T-cell (primary cell): ENCODE measurements around the gene ARHGAP6. TPM values are rescaled to one million over a fixed set of nuclear protein-coding genes. Genes with fewer than 3 reads are reported as not detected.
A peak's percentile ranks its signal among the peaks of the same experiment; 100 is the strongest.

ENCODE experiments used
- ATAC-seq, 4 experiments: fragments of 200-7000 bp in 3 of 4; fragments of 150-1000 bp in 1 of 4; cut with Tn5 transposase; replicated peaks in 1 of 4; 1 replicate in 3 of 4; 2 replicates in 1 of 4; pipeline ENCODE4 v1.10.0; 2021; ENCODE audit warnings: moderate library complexity in 3 of 4, mild to moderate bottlenecking in 2 of 4, moderate number of reproducible peaks in 1 of 4
- CTCF ChIA-PET, 2 donors: fragments of 300-600 bp; sonication (Branson Sonifier 250); formaldehyde crosslinking; loops; one replicate each; lab custom pipeline; 2022; ENCODE audit warnings: antibody characterized with exemption in 2 of 2; lab: Charles Lee
- POLR2A ChIA-PET, 2 donors: fragments of 300-600 bp; sonication (Branson Sonifier 250); formaldehyde crosslinking; loops; one replicate each; lab custom pipeline; 2022; ENCODE audit warnings: antibody characterized with exemption in 2 of 2; lab: Charles Lee
- DNase-seq, 35 experiments: peaks; one replicate each; pipeline versions ENCODE4 v3.0.0 to v3.0.0-alpha.2; 2013 to 2023
- H3K27ac ChIP-seq: one replicate; pipeline ENCODE4 v1.5.1; 2013; ENCODE audit warnings: low read length
- H3K27me3 ChIP-seq, 2 experiments: replicated peaks in 1 of 2; 1 replicate in 1 of 2; 2 replicates in 1 of 2; pipeline versions ENCODE4 v1.6.1 to v1.7.0; 2013; ENCODE audit warnings: low read length in 1 of 2, mixed read lengths in 1 of 2; ENCODE audit not compliant: control insufficient read depth in 2 of 2, insufficient read depth in 2 of 2; ENCODE audit errors: extremely low read depth in 1 of 2
- H3K36me3 ChIP-seq, 2 donors: 1 replicate in 1 of 2; 2 replicates in 1 of 2; pipeline versions ENCODE4 v1.6.1 to v1.7.0; 2013; ENCODE audit warnings: low read length in 1 of 2; ENCODE audit not compliant: control insufficient read depth in 2 of 2, insufficient read depth in 1 of 2; ENCODE audit errors: extremely low read depth in 1 of 2
- H3K4me1 ChIP-seq, 2 experiments: 1 replicate in 1 of 2; 2 replicates in 1 of 2; pipeline versions ENCODE4 v1.6.1 to v1.7.0; 2013; ENCODE audit warnings: low read length in 2 of 2, mixed read lengths in 1 of 2; ENCODE audit not compliant: insufficient read depth in 2 of 2, control insufficient read depth in 1 of 2; ENCODE audit errors: extremely low read depth in 1 of 2
- H3K4me3 ChIP-seq, 2 donors: 1 replicate in 1 of 2; 2 replicates in 1 of 2; pipeline versions ENCODE4 v1.5.1 to v1.7.0; 2013; ENCODE audit warnings: mild to moderate bottlenecking in 2 of 2, low read length in 1 of 2, moderate library complexity in 1 of 2; ENCODE audit not compliant: control insufficient read depth in 1 of 2; ENCODE audit errors: extremely low read depth in 1 of 2
- H3K9me3 ChIP-seq: 2 replicates; pipeline ENCODE4 v1.7.0; 2013
- H3K27ac Mint-ChIP-seq, 2 donors: one replicate each; pipeline ENCODE4 v1.8.0; 2020 to 2021; ENCODE audit warnings: mild to moderate bottlenecking in 2 of 2, mixed read lengths in 2 of 2
- H3K27me3 Mint-ChIP-seq, 2 donors: one replicate each; pipeline ENCODE4 v1.8.0; 2021 to 2022; ENCODE audit warnings: mixed read lengths in 2 of 2
- H3K36me3 Mint-ChIP-seq: one replicate; pipeline ENCODE4 v1.8.0; 2021; ENCODE audit warnings: mixed read lengths
- H3K4me1 Mint-ChIP-seq, 3 donors: one replicate each; pipeline ENCODE4 v1.8.0; 2020 to 2022; ENCODE audit warnings: mixed read lengths in 3 of 3, mild to moderate bottlenecking in 1 of 3
- H3K4me3 Mint-ChIP-seq, 3 donors: one replicate each; pipeline ENCODE4 v1.8.0; 2020 to 2022; ENCODE audit warnings: mild to moderate bottlenecking in 3 of 3, mixed read lengths in 3 of 3, moderate library complexity in 3 of 3
- H3K9me3 Mint-ChIP-seq, 3 donors: one replicate each; pipeline ENCODE4 v1.8.0; 2020 to 2022; ENCODE audit warnings: mixed read lengths in 3 of 3
- WGBS: methylation state at CpG from one replicate; pipeline ENCODE4 v1.1.5; 2013; ENCODE audit warnings: missing lambda C conversion rate; ENCODE audit not compliant: insufficient coverage; 5-methylcytosine and 5-hydroxymethylcytosine counted together
- total RNA-seq, 35 experiments: library from RNA in 6 of 35; stranded (reverse) in 6 of 35; fragments of 120-200 nt in 1 of 35; gene quantifications; one replicate each; pipeline versions ENCODE4 v1.2.1 to v1.2.4 and lab custom pipeline; 2013 to 2026

The ARHGAP6 gene
- total RNA-seq, 5 donors from 2014 or later (not counting 1 experiment from before 2014, with no cell fraction given), result 0.09 to 0.13 (median 0.12) TPM; not detected in 2

DNA sequence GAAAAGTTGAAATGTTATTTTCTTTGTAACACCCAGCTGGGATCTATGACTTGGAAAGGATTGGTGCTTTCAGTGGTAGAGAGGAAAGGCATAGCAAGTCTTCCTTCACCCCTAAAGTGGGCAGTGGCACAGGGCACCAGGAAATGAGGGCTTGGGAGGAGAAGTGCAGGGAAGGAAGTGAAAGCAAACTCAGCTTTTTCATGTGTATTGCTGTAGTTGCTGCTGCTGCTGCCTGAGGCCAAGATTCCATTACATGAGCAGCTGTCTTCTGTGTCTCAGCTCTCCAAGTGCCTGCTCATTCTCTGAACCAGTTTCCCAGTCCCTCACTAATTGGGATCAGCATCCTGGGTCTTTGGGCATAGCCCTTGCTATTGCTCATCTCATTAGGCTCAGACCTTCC, 552.0 kb downstream of the ARHGAP6 start:
- ATAC-seq, result no peak
- Mint-ChIP-seq H3K36me3 (peaks cover 27% of the 10 kb centered on the region), H3K27ac (peak overlapping the region in 1 of 2 donors; percentile 48), H3K4me1 (peaks cover 20 to 31% (median 21%) of the 10 kb centered on the region in 3 donors), H3K27me3 (no peaks in the 10 kb centered on the region), H3K4me3 (no peak overlapping the region), H3K9me3 (no peaks in the 10 kb centered on the region)
- Histone ChIP-seq H3K4me3 (no peak overlapping the region), H3K36me3 (peaks cover 0 to 45% of the 10 kb centered on the region in 2 donors), H3K27ac (no peak overlapping the region), H3K9me3 (no peaks in the 10 kb centered on the region), H3K27me3 (no peaks in the 10 kb centered on the region), H3K4me1 (peaks cover 0 to 13% of the 10 kb centered on the region in 2 experiments)
- ChIA-PET POLR2A (no interaction called here), CTCF (no interaction called here)
- no peak for DNase-seq

DNA sequence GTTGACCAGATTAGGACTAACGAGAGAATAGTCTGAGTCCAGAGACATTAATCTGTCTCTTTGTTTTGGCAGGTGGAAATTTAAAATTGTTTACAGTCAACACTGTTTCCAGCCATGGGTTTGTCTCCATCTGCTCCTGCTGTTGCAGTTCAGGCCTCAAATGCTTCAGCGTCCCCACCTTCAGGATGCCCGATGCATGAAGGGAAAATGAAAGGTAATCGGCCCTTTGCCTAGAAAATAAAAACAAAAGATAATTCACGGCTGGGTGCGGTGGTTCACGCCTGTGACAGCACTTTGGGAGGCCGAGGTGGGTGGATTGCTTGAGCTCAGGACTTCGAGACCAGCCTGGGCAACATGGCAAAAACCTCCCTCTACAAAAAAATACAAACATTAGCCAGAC, 553.8 kb downstream of the ARHGAP6 start:
- peaks cover 20 to 31% (median 21%) of the 10 kb centered on the region in 3 donors for H3K4me1 Mint-ChIP-seq
- no peaks in the 10 kb centered on the region for H3K9me3 ChIP-seq
- peaks cover 0 to 13% of the 10 kb centered on the region in 2 experiments for H3K4me1 ChIP-seq
- peak in 1 of 35 experiments; percentile 23 for DNase-seq
- no peaks in the 10 kb centered on the region for H3K27me3 ChIP-seq
- peak overlapping the region; percentile 65 to 74 for H3K4me3 ChIP-seq
- ChIA-PET CTCF (interaction anchor here in 1 of 2 donors (0.6 kb wide), 1 partner anchor 28 kb away, joined by 3 read pairs; no protein-coding TSS in a partner anchor), POLR2A (no interaction called here)
- peak overlapping the region; percentile 95 to 96 for H3K27ac Mint-ChIP-seq
- no CpG with 5 or more reads among the region's 9 CpGs for WGBS
- H3K27me3 Mint-ChIP-seq, result peaks cover 0 to 3% of the 10 kb centered on the region in 2 donors
- ATAC-seq, result no peak
- H3K36me3 Mint-ChIP-seq, result peaks cover 20% of the 10 kb centered on the region
- peak overlapping the region; percentile 92 for H3K27ac ChIP-seq
- H3K4me3 Mint-ChIP-seq, result no peak overlapping the region
- H3K9me3 Mint-ChIP-seq, result no peaks in the 10 kb centered on the region
- H3K36me3 ChIP-seq, result peaks cover 0 to 28% of the 10 kb centered on the region in 2 donors

DNA sequence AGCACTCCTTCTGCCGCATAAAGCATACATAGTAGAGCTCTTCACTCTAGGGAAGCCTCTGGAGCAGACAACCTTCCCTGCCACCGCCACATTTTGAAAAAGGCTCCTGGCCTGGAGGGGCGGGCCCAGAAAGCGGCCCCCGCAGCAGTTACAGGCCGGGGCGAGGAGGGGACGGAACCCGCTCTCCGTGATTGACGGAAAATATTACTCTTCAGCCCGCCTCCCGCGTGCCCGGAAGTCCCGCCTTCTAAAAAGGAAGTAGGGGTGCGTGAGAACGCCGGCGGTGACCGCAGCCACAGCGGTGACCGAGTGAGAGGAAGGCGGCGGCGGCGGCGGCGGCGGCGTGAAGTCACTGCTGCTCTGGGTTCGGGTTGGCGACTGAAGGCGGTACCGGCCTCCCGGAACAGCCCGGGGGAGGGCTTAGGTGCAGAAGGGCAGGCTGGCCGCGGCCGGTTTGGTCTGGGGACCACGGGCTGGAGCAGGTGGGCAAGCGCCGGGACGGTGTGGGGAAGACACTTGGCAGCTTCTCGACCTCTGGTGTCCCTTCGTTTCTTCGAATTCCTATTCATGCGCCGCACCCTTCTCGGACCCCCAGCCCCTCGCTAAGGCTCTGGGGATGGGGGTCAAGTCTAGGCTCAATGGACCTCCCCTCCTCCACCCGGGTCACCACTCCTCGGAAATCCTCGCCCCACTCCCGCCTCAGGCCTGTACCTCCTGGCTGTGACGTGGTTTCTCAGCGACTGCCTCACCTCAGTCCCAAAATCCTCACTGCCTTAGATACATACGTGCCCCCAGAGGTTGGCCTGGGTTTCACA, 554.5 kb downstream of the ARHGAP6 start, which contains the start of gene HCCS:
TSS of gene HCCS (plus strand) at position 296 of the 815 bp plus-strand sequence. CDS start 729 bp downstream, outside the sequence.
- ATAC-seq, result peak; percentile 88 to 94 (median 92)
- WGBS, result 2% methylated on average over 10 of the region's 58 CpGs
- POLR2A ChIA-PET, result no interaction called here
- CTCF ChIA-PET, result interaction anchor here in 1 of 2 donors (0.6 kb wide), 1 partner anchor 28 kb away, joined by 3 read pairs; no protein-coding TSS in a partner anchor
- no peaks in the 10 kb centered on the region for H3K9me3 ChIP-seq
- no peaks in the 10 kb centered on the region for H3K27me3 ChIP-seq
- Mint-ChIP-seq H3K4me1 (peaks cover 20 to 31% (median 21%) of the 10 kb centered on the region in 3 donors), H3K4me3 (no peak within 1 kb of the TSS), H3K36me3 (peaks cover 13% of the 10 kb centered on the region), H3K27ac (peak within 1 kb of the TSS; percentile 95 to 96), H3K9me3 (no peaks in the 10 kb centered on the region), H3K27me3 (peaks cover 0 to 7% of the 10 kb centered on the region in 2 donors)
- H3K4me1 ChIP-seq, result peaks cover 0 to 13% of the 10 kb centered on the region in 2 experiments
- peak; percentile 56 to 91 (median 79) for DNase-seq
- peak within 1 kb of the TSS; percentile 65 to 74 for H3K4me3 ChIP-seq
- peak within 1 kb of the TSS; percentile 92 for H3K27ac ChIP-seq
- H3K36me3 ChIP-seq, result peaks cover 0 to 22% of the 10 kb centered on the region in 2 donors

DNA sequence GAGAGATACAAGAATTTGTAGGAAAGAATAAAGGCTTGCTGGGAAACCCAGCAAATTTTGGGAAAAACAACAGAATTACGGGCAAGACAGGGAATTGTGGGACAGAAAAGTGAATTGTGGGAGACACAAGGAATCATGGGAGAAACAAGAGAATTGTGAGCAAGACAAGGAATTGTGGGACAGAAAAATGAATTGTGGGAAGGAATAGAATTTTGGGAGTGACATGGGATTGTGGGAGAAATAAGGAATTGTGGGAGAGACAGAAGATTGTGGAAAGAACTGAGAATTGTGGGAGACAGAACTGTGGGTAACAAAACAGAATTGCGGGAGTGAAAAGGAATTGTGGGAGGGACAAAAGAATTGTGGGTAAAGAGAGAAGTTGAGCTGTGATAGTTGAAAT, 555.8 kb downstream of the ARHGAP6 start:
- ATAC-seq (no peak), DNase-seq (no peak)
- Mint-ChIP-seq H3K4me3 (no peak overlapping the region), H3K27me3 (peaks cover 0 to 7% of the 10 kb centered on the region in 2 donors), H3K4me1 (peaks cover 20 to 31% (median 21%) of the 10 kb centered on the region in 3 donors), H3K9me3 (no peaks in the 10 kb centered on the region), H3K27ac (no peak overlapping the region), H3K36me3 (peaks cover 4% of the 10 kb centered on the region)
- Histone ChIP-seq H3K4me1 (peaks cover 0 to 13% of the 10 kb centered on the region in 2 experiments), H3K27ac (no peak overlapping the region), H3K27me3 (no peaks in the 10 kb centered on the region), H3K9me3 (no peaks in the 10 kb centered on the region), H3K36me3 (peaks cover 0 to 9% of the 10 kb centered on the region in 2 donors), H3K4me3 (no peak overlapping the region)
- CTCF ChIA-PET, result no interaction called here
- WGBS, result 100% methylated on average over 1 of the region's 2 CpGs
- POLR2A ChIA-PET, result no interaction called here

DNA sequence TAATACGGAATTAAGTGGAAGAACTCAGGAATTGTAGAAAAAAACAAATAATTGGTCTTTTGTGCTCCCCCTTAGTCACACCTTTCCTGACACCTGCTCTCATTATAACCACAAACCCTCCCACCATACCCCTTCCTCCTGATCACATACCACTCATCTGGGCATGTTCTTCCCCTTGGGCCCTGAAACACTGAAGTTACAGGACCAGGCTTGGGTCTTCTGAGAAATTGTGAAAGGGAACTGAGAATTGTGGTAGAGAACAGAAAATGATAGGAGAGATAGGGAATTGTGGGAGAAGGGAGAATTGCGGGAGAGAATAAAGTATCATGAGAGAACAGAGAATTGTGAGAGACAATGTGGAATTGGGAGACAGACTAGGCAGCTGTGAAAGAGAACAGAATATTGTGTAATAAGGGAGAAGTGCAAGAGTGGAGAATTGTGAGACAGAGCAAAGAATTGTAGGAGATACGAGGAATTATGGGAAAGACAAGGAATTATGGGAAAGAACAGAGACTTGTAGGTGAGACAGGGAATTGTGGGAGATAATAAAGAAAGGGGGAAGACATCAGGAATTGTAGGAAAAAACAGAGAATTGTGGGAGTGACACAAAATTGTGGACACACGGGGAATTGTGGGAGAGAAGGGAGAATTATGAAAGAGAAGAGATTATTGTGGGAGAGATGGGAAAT, 557.3 kb downstream of the ARHGAP6 start:
- ChIA-PET CTCF (no interaction called here), POLR2A (no interaction called here)
- DNase-seq (no peak), ATAC-seq (no peak)
- no peak overlapping the region for H3K4me3 ChIP-seq
- Mint-ChIP-seq H3K27me3 (peaks cover 0 to 7% of the 10 kb centered on the region in 2 donors), H3K9me3 (no peaks in the 10 kb centered on the region), H3K27ac (no peak overlapping the region), H3K4me1 (peaks cover 15 to 22% (median 18%) of the 10 kb centered on the region in 3 donors), H3K4me3 (no peak overlapping the region), H3K36me3 (peaks cover 3% of the 10 kb centered on the region)
- no peaks in the 10 kb centered on the region for H3K27me3 ChIP-seq
- no peak overlapping the region for H3K27ac ChIP-seq
- H3K4me1 ChIP-seq, result peaks cover 0 to 13% of the 10 kb centered on the region in 2 experiments
- no peaks in the 10 kb centered on the region for H3K9me3 ChIP-seq
- 94% methylated on average over 3 of the region's 4 CpGs for WGBS
- H3K36me3 ChIP-seq, result no peaks in the 10 kb centered on the region

DNA sequence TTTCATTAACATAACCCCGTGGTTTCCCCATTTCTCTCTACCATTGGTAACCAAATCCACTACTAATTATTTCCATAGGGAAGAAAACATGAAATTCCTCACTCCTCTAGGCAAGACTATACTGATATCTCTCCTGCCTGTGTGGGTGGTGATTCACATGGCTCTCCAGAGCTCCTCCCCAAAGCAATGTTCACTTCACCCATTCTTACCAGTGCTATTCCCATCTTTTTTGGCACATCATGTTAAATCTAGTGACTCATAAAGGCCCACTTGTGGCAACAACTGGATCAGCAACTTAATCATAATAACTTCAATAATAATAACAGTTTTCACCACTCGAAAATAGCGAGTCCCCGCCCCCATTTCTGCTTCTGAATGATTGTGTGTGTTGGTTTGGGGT, 560.6 kb downstream of the ARHGAP6 start:
- Histone ChIP-seq H3K36me3 (no peaks in the 10 kb centered on the region), H3K4me1 (no peaks in the 10 kb centered on the region), H3K9me3 (no peaks in the 10 kb centered on the region), H3K4me3 (no peak overlapping the region), H3K27ac (no peak overlapping the region), H3K27me3 (no peaks in the 10 kb centered on the region)
- ATAC-seq (no peak), DNase-seq (no peak)
- no CpG with 5 or more reads among the region's 4 CpGs for WGBS
- ChIA-PET POLR2A (no interaction called here), CTCF (no interaction called here)
- Mint-ChIP-seq H3K4me3 (no peak overlapping the region), H3K27ac (no peak overlapping the region), H3K27me3 (peaks cover 0 to 10% of the 10 kb centered on the region in 2 donors), H3K36me3 (peaks cover 5% of the 10 kb centered on the region), H3K9me3 (no peaks in the 10 kb centered on the region), H3K4me1 (no peaks in the 10 kb centered on the region)
